SJSA1 (cell line): ENCODE results near the gene PSKH1. TPM values are rescaled to one million over a fixed set of nuclear protein-coding genes. Genes with fewer than 3 reads are reported as not detected.

Experiments
- DNase-seq, 2 experiments: peaks; one replicate each; pipeline ENCODE4 v3.0.0-alpha.2; 2015 to 2020; ENCODE audit warnings: low spot score in 2 of 2, low read depth in 1 of 2
- H3K27ac ChIP-seq: fragments of 250-450 bp; sonication (Bioruptor Pico); 2 replicates; pipeline ENCODE4 v1.5.1; 2020; ENCODE audit warnings: mild to moderate bottlenecking, moderate library complexity
- H3K27me3 ChIP-seq: fragments of 250-450 bp; sonication (Bioruptor Pico); replicated peaks from 2 replicates; pipeline ENCODE4 v1.5.1; 2020; ENCODE audit warnings: mild to moderate bottlenecking, moderate library complexity
- H3K36me3 ChIP-seq: fragments of 250-450 bp; sonication (Bioruptor Pico); 2 replicates; pipeline ENCODE4 v1.5.1; 2020; ENCODE audit warnings: mild to moderate bottlenecking
- H3K4me1 ChIP-seq: fragments of 250-450 bp; sonication (Bioruptor Pico); replicated peaks from 2 replicates; pipeline ENCODE4 v1.6.1; 2021; ENCODE audit warnings: mild to moderate bottlenecking
- H3K4me3 ChIP-seq: fragments of 250-450 bp; sonication (Bioruptor Pico); 2 replicates; pipeline ENCODE4 v1.5.1; 2020; ENCODE audit warnings: mild to moderate bottlenecking
- H3K9me3 ChIP-seq: fragments of 250-450 bp; sonication (Bioruptor Pico); replicated peaks from 2 replicates; pipeline ENCODE4 v1.5.1; 2020; ENCODE audit warnings: mild to moderate bottlenecking
- total RNA-seq: library from RNA; depleted of rRNA; stranded (reverse); fragments of >200 nt; shearing (Covaris generic); gene quantifications from 2 replicates; pipeline ENCODE4 v1.2.3, GENCODE V29; 2014

PSKH1 gene
- total RNA-seq, 1 experiment from 2014 or later = 10.6 TPM

- no peaks in the 10 kb centered on the region for H3K27me3 ChIP-seq
- H3K27ac ChIP-seq = peak overlapping the region; percentile 73
- peak in 1 of 2 experiments; percentile 33 for DNase-seq
- H3K9me3 ChIP-seq = no peaks in the 10 kb centered on the region
- peak overlapping the region; percentile 94 for H3K4me3 ChIP-seq
- H3K36me3 ChIP-seq = peaks cover 85% of the 10 kb centered on the region
- H3K4me1 ChIP-seq = peaks cover 17% of the 10 kb centered on the region
Observed at GRCh38 chr16:67873435-67874370, 19.4 kb upstream of the PSKH1 start.

DNA sequence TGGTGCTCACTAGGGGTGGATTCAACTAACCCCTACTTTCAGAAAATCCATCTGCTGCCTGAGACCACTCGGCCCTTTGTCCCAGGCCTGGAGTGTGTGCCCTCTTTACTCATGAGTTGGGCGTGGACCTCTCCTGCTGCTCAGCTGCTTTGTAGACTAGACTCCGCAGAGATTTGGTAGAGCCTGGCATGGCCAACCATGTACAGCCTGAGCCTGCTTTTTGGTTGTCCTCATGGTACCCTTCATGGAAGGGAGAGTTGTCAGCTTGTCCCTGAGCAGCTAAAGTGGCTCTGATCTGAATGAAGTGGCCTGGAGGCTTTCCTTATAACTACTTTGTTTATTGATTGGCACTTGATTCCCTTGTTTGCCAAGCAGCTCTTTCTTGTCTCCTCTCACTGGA lies 18.7 kb upstream of the PSKH1 start:
- H3K9me3 ChIP-seq = no peaks in the 10 kb centered on the region
- no peaks in the 10 kb centered on the region for H3K27me3 ChIP-seq
- no peak for DNase-seq
- peak overlapping the region; percentile 94; the same call in 1 of the 2 replicates for H3K4me3 ChIP-seq
- peaks cover 85% of the 10 kb centered on the region for H3K36me3 ChIP-seq
- H3K27ac ChIP-seq = no peak overlapping the region
- peaks cover 17% of the 10 kb centered on the region for H3K4me1 ChIP-seq

DNA sequence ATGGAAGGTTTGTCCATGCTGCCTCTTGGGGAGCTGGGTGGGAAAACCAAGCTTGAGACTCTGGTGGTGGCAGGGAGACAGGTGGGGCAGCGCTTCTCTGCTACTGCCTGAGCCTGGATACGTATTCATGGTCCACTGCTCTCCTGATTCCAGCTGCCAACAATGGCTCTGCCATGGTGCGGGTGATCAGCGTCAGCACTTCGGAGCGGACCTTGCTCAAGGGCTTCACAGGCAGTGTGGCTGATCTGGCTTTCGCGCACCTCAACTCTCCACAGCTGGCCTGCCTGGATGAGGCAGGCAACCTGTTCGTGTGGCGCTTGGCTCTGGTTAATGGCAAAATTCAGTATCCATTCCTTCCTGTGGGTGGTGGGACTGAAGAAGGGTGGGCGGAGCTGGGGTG lies 16.0 kb upstream of the PSKH1 start:
- Histone ChIP-seq H3K9me3 (no peaks in the 10 kb centered on the region), H3K4me3 (no peak overlapping the region), H3K27me3 (no peaks in the 10 kb centered on the region), H3K4me1 (peaks cover 17% of the 10 kb centered on the region), H3K27ac (no peak overlapping the region), H3K36me3 (peaks cover 88% of the 10 kb centered on the region)
- DNase-seq = no peak

- no peaks in the 10 kb centered on the region for H3K27me3 ChIP-seq
- H3K4me3 ChIP-seq = no peak overlapping the region
- no peak overlapping the region for H3K27ac ChIP-seq
- peaks cover 88% of the 10 kb centered on the region for H3K36me3 ChIP-seq
- no peak for DNase-seq
- H3K4me1 ChIP-seq = peaks cover 14% of the 10 kb centered on the region
- H3K9me3 ChIP-seq = no peaks in the 10 kb centered on the region
Observed at GRCh38 chr16:67878232-67878631, 14.8 kb upstream of the PSKH1 start.

DNA sequence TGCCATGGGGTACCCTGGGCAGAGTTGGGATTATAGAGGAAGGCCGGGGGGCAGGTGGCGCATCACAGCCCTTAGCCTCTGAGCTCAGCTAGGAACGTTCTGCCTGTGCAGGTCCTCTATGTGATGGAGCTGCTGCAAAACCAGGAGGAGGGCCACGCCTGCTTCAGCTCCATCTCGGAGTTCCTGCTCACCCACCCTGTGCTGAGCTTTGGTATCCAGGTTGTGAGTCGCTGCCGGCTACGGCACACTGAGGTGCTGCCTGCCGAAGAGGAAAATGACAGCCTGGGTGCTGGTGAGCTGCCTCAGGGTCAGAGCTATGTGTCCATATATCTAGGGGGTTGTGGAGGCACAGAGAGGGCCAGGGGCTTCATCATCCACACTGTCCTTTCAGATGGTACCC lies 14.2 kb upstream of the PSKH1 start:
- Histone ChIP-seq H3K27ac (no peak overlapping the region), H3K4me1 (peaks cover 8% of the 10 kb centered on the region), H3K9me3 (no peaks in the 10 kb centered on the region), H3K27me3 (no peaks in the 10 kb centered on the region), H3K4me3 (no peak overlapping the region), H3K36me3 (peaks cover 91% of the 10 kb centered on the region)
- DNase-seq = no peak

- no peaks in the 10 kb centered on the region for H3K9me3 ChIP-seq
- H3K27ac ChIP-seq = no peak overlapping the region
- no peak for DNase-seq
- H3K4me3 ChIP-seq = no peak overlapping the region
- peaks cover 97% of the 10 kb centered on the region for H3K36me3 ChIP-seq
- peaks cover 2% of the 10 kb centered on the region for H3K4me1 ChIP-seq
- H3K27me3 ChIP-seq = no peaks in the 10 kb centered on the region
Observed at GRCh38 chr16:67879462-67879861, 13.6 kb upstream of the PSKH1 start.

- Histone ChIP-seq H3K36me3 (peaks cover 100% of the 10 kb centered on the region), H3K27me3 (no peaks in the 10 kb centered on the region), H3K9me3 (no peaks in the 10 kb centered on the region), H3K4me1 (no peaks in the 10 kb centered on the region), H3K4me3 (no peak overlapping the region), H3K27ac (no peak overlapping the region)
- no peak for DNase-seq
Observed at GRCh38 chr16:67879936-67880335, 13.1 kb upstream of the PSKH1 start.

GRCh38 chr16:67880584-67880983 lies 12.5 kb upstream of the PSKH1 start:
- Histone ChIP-seq H3K27ac (no peak overlapping the region), H3K27me3 (no peaks in the 10 kb centered on the region), H3K9me3 (no peaks in the 10 kb centered on the region), H3K4me3 (no peak overlapping the region), H3K36me3 (peaks cover 99% of the 10 kb centered on the region), H3K4me1 (no peaks in the 10 kb centered on the region)
- DNase-seq = no peak

DNA sequence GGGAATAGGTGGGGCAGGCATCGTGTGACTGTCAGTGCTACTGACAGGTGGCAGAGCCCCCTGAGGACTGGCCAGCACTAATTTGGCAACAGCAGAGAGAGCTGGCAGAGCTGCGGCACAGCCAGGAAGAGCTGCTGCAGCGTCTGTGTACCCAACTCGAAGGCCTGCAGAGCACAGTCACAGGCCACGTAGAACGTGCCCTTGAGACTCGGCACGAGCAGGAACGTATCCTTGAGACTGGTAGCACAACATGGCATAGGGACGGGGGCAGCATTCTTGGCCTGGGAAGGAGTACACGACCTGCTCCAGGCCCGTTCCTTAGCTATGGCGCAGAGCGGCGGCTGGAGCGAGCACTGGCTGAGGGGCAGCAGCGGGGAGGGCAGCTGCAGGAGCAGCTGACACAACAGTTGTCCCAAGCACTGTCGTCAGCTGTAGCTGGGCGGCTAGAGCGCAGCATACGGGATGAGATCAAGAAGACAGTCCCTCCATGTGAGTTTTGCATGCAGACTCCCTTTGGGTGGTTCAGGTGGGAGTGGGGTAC lies 11.4 kb upstream of the PSKH1 start:
- Histone ChIP-seq H3K4me3 (no peak overlapping the region), H3K27ac (no peak overlapping the region), H3K36me3 (peaks cover 94% of the 10 kb centered on the region), H3K9me3 (no peaks in the 10 kb centered on the region), H3K4me1 (no peaks in the 10 kb centered on the region), H3K27me3 (no peaks in the 10 kb centered on the region)
- no peak for DNase-seq

GRCh38 chr16:67882374-67883145 lies 10.5 kb upstream of the PSKH1 start:
- Histone ChIP-seq H3K36me3 (peaks cover 86% of the 10 kb centered on the region), H3K9me3 (no peaks in the 10 kb centered on the region), H3K27me3 (no peaks in the 10 kb centered on the region), H3K27ac (no peak overlapping the region), H3K4me3 (no peak overlapping the region), H3K4me1 (no peaks in the 10 kb centered on the region)
- no peak for DNase-seq

DNA sequence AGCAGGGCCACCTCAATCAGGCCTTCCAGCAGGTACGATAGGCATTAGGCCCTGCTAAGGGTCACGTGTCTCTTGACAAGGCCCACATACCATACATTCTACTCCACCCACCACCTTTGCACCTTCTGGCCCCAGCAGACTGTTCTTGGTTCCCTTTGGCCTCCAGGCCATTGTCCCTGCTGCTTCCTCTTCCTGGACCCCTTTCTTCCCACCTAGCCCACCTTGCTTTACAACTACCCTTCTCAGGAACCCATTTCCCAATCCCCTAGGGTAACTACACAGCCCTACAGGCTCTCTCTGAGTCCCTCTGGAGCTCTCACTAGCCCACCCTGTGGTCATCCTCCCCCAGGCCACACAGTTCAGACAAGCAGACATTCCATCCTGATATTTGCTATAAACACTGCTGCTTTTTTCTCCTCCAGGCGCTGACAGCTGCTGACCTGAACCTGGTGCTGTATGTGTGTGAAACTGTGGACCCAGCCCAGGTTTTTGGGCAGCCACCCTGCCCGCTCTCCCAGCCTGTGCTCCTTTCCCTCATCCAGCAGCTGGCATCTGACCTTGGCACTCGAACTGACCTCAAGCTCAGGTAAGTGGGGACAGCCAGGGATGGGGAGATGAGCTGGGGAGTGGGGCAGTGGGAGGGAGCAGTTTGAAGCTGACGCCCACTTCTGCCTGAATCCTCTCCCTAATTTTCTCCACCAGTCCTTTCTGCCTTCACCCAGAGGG lies 9.7 kb upstream of the PSKH1 start:
- H3K27me3 ChIP-seq = no peaks in the 10 kb centered on the region
- no peaks in the 10 kb centered on the region for H3K9me3 ChIP-seq
- peaks cover 78% of the 10 kb centered on the region for H3K36me3 ChIP-seq
- no peak for DNase-seq
- no peak overlapping the region for H3K27ac ChIP-seq
- H3K4me3 ChIP-seq = no peak overlapping the region
- H3K4me1 ChIP-seq = no peaks in the 10 kb centered on the region

DNA sequence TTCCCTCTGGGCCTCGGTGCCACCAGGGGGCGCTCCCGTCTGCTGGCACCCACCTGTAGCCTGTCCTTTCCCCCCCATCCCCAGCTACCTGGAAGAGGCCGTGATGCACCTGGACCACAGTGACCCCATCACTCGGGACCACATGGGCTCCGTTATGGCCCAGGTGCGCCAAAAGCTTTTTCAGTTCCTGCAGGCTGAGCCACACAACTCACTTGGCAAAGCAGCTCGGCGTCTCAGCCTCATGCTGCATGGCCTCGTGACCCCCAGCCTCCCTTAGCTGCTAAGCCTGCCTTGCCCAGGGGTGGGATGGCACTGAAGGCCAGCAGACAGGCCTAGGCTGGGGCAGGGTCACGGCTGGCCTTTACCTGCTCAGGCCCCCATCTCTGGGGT lies 9.2 kb upstream of the PSKH1 start:
- Histone ChIP-seq H3K27me3 (no peaks in the 10 kb centered on the region), H3K27ac (no peak overlapping the region), H3K9me3 (no peaks in the 10 kb centered on the region), H3K36me3 (peaks cover 73% of the 10 kb centered on the region), H3K4me3 (no peak overlapping the region), H3K4me1 (no peaks in the 10 kb centered on the region)
- peak; percentile 37 to 63 for DNase-seq

- no peak for DNase-seq
- Histone ChIP-seq H3K4me3 (no peak within 1 kb of the TSS), H3K27me3 (no peaks in the 10 kb centered on the region), H3K9me3 (no peaks in the 10 kb centered on the region), H3K36me3 (peaks cover 64% of the 10 kb centered on the region), H3K4me1 (no peaks in the 10 kb centered on the region), H3K27ac (no peak within 1 kb of the TSS)
Observed at GRCh38 chr16:67884684-67885083, 8.4 kb upstream of the PSKH1 start, which contains the start of gene NRN1L. NRN1L (plus strand) TSS chr16:67884885; CDS start chr16:67884904, 19 bp downstream.
